HL-60 (cell line): ENCODE measurements around the gene F8A2.
"Not testable (repeated sequence)": the region's sequence is repeated elsewhere in the genome, so short reads cannot be mapped to it uniquely, and the experiment has no call there.

Experiments
- GABPA ChIP-seq: IDR thresholded peaks from 2 replicates; pipeline ENCODE4 v1.6.1; 2012; ENCODE audit warnings: low read depth
- POLR2AphosphoS5 ChIP-seq: IDR thresholded peaks from 2 replicates; pipeline ENCODE4 v1.6.1; 2012; ENCODE audit warnings: low read depth
- SPI1 ChIP-seq: IDR thresholded peaks from 2 replicates; pipeline ENCODE4 v1.6.1; 2012; ENCODE audit warnings: low read depth, mild to moderate bottlenecking, borderline replicate concordance
- TF ChIP-seq, protein P1 (sequence below): IDR thresholded peaks from one replicate; pipeline ENCODE4 v1.5.1; 2011; ENCODE audit warnings: low read length, control low read depth, inconsistent platforms; ENCODE audit not compliant: insufficient read depth
- TF ChIP-seq, protein P2 (sequence below): IDR thresholded peaks from 2 replicates; pipeline ENCODE4 v1.6.1; 2012; ENCODE audit warnings: low read depth; ENCODE audit not compliant: insufficient replicate concordance

DNA sequence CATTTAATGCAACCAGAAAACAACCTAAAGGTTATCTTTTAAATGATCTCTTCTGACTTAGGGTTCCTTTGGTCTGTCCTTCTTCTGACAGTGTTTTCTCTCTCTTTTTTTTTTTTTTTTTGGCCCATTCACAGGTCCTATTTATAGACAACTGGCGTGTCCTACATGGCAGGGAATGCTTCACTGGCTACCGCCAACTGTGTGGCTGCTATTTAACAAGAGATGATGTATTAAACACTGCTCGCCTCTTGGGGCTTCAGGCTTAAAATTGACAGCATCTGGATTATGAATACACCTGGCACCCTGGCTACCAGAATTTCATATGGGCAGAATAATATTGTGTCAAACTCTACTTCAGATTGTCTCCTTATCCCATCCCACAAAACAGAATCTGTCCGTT, 32.4 kb upstream of the F8A2 start:
- TF ChIP-seq, protein P1, sequence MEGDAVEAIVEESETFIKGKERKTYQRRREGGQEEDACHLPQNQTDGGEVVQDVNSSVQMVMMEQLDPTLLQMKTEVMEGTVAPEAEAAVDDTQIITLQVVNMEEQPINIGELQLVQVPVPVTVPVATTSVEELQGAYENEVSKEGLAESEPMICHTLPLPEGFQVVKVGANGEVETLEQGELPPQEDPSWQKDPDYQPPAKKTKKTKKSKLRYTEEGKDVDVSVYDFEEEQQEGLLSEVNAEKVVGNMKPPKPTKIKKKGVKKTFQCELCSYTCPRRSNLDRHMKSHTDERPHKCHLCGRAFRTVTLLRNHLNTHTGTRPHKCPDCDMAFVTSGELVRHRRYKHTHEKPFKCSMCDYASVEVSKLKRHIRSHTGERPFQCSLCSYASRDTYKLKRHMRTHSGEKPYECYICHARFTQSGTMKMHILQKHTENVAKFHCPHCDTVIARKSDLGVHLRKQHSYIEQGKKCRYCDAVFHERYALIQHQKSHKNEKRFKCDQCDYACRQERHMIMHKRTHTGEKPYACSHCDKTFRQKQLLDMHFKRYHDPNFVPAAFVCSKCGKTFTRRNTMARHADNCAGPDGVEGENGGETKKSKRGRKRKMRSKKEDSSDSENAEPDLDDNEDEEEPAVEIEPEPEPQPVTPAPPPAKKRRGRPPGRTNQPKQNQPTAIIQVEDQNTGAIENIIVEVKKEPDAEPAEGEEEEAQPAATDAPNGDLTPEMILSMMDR: not testable (repeated sequence)
- TF ChIP-seq, protein P2, sequence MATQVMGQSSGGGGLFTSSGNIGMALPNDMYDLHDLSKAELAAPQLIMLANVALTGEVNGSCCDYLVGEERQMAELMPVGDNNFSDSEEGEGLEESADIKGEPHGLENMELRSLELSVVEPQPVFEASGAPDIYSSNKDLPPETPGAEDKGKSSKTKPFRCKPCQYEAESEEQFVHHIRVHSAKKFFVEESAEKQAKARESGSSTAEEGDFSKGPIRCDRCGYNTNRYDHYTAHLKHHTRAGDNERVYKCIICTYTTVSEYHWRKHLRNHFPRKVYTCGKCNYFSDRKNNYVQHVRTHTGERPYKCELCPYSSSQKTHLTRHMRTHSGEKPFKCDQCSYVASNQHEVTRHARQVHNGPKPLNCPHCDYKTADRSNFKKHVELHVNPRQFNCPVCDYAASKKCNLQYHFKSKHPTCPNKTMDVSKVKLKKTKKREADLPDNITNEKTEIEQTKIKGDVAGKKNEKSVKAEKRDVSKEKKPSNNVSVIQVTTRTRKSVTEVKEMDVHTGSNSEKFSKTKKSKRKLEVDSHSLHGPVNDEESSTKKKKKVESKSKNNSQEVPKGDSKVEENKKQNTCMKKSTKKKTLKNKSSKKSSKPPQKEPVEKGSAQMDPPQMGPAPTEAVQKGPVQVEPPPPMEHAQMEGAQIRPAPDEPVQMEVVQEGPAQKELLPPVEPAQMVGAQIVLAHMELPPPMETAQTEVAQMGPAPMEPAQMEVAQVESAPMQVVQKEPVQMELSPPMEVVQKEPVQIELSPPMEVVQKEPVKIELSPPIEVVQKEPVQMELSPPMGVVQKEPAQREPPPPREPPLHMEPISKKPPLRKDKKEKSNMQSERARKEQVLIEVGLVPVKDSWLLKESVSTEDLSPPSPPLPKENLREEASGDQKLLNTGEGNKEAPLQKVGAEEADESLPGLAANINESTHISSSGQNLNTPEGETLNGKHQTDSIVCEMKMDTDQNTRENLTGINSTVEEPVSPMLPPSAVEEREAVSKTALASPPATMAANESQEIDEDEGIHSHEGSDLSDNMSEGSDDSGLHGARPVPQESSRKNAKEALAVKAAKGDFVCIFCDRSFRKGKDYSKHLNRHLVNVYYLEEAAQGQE: not testable (repeated sequence)
- TF ChIP-seq POLR2AphosphoS5, SPI1, GABPA: not testable (repeated sequence)
